ENCODE measurements around the gene RAP1GAP2.

- TF ChIP-seq EZH2phosphoT487 (IDR thresholded peaks at IDR 0.05; ENCODE audit: low read length) = no peak
- no peak for TF ChIP-seq EZH2 (optimal IDR thresholded peaks at IDR 0.05; ENCODE audit: low read depth, low read length)
Measured at GRCh38 chr17:3015890-3016289, 219.7 kb downstream of the RAP1GAP2 start.

Data from MM.1S (cell line).